HG03159 (cell line): ENCODE data around the gene GRIK2.

Source experiments
- ATAC-seq: cut with Tn5 transposase; IDR thresholded peaks from one replicate; pipeline ENCODE4 v1.9.1; 2021; ENCODE audit warnings: mild to moderate bottlenecking, moderate library complexity; ENCODE audit not compliant: unreplicated experiment

The GRIK2 gene

GRCh38 chr6:101765281-101765680 is 371.8 kb downstream of the GRIK2 start:
- no peak for ATAC-seq

GRCh38 chr6:101770116-101770515 is 376.6 kb downstream of the GRIK2 start:
- no peak for ATAC-seq

GRCh38 chr6:101776919-101777350 is 383.4 kb downstream of the GRIK2 start:
- no peak for ATAC-seq

- no peak for ATAC-seq
Measured at GRCh38 chr6:101777646-101778045, 384.1 kb downstream of the GRIK2 start.

GRCh38 chr6:101779051-101779844 is 385.7 kb downstream of the GRIK2 start:
- ATAC-seq, result no peak

GRCh38 chr6:101783287-101783686 is 389.8 kb downstream of the GRIK2 start:
- no peak for ATAC-seq

GRCh38 chr6:101784094-101784493 is 390.6 kb downstream of the GRIK2 start:
- no peak for ATAC-seq

GRCh38 chr6:101799531-101799930 is 406.0 kb downstream of the GRIK2 start:
- ATAC-seq, result no peak

GRCh38 chr6:101800598-101800997 is 407.1 kb downstream of the GRIK2 start:
- no peak for ATAC-seq

GRCh38 chr6:101803136-101803535 is 409.6 kb downstream of the GRIK2 start:
- no peak for ATAC-seq

- ATAC-seq, result no peak
Measured at GRCh38 chr6:101806241-101806640, 412.7 kb downstream of the GRIK2 start.

GRCh38 chr6:101811108-101811507 is 417.6 kb downstream of the GRIK2 start:
- ATAC-seq, result no peak

- no peak for ATAC-seq
Measured at GRCh38 chr6:101816716-101817115, 423.2 kb downstream of the GRIK2 start.

GRCh38 chr6:101818051-101818450 is 424.5 kb downstream of the GRIK2 start:
- no peak for ATAC-seq

- no peak for ATAC-seq
Measured at GRCh38 chr6:101824551-101825345, 431.2 kb downstream of the GRIK2 start.

GRCh38 chr6:101826269-101826668 is 432.8 kb downstream of the GRIK2 start:
- no peak for ATAC-seq

- ATAC-seq, result no peak
Measured at GRCh38 chr6:101826678-101827077, 433.2 kb downstream of the GRIK2 start.

GRCh38 chr6:101830501-101831031 is 437.1 kb downstream of the GRIK2 start:
- no peak for ATAC-seq

- no peak for ATAC-seq
Measured at GRCh38 chr6:101832371-101832770, 438.9 kb downstream of the GRIK2 start.

- ATAC-seq, result no peak
Measured at GRCh38 chr6:101840100-101840499, 446.6 kb downstream of the GRIK2 start.

GRCh38 chr6:101845172-101845571 is 451.7 kb downstream of the GRIK2 start:
- ATAC-seq, result no peak

- ATAC-seq, result peak; percentile 71
Measured at GRCh38 chr6:101845621-101846020, 452.1 kb downstream of the GRIK2 start.
